ENCODE results near the gene GOLGA8K.
"Not testable (repeated sequence)": the region's sequence is repeated elsewhere in the genome, so short reads cannot be mapped to it uniquely, and the experiment has no call there.

Gene GOLGA8K

GRCh38 chr15:32364944-32365343 is 38.1 kb downstream of the GOLGA8K start:
- not testable (repeated sequence) for H3K23ac ChIP-seq (ENCODE audit: low read length); H3K4me3 ChIP-seq (ENCODE audit: low read length); H3K79me1 ChIP-seq (ENCODE audit: low read length); H3K4ac ChIP-seq (ENCODE audit: low read depth, low read length); H3K79me2 ChIP-seq (ENCODE audit: control insufficient read depth, insufficient read depth, low read length); H2BK5ac ChIP-seq (ENCODE audit: low read length); H2BK15ac ChIP-seq (replicated peaks; ENCODE audit: low read depth); H4K8ac ChIP-seq (ENCODE audit: low read depth, low read length); H3K36me3 ChIP-seq (ENCODE audit: control insufficient read depth, insufficient read depth, low read length); H3K56ac ChIP-seq (ENCODE audit: low read length); DNase-seq; H3K4me2 ChIP-seq (ENCODE audit: low read length); H3K27me3 ChIP-seq (ENCODE audit: insufficient read depth, low read length, poor library complexity); H4K5ac ChIP-seq (ENCODE audit: low read length); H3K4me1 ChIP-seq (ENCODE audit: control insufficient read depth, low read depth, low read length); H2AK5ac ChIP-seq (ENCODE audit: low read length); H3K18ac ChIP-seq (ENCODE audit: low read length); H2BK120ac ChIP-seq (ENCODE audit: low read depth, low read length); H3K27ac ChIP-seq (ENCODE audit: low read depth, low read length); H3K9ac ChIP-seq (ENCODE audit: low read length)
- no CpG with 5 or more reads among the region's 16 CpGs for WGBS (ENCODE audit: extremely low coverage, insufficient coverage, low lambda C conversion rate)

GRCh38 chr15:32363449-32363848 is 39.6 kb downstream of the GOLGA8K start:
- H2BK120ac ChIP-seq (ENCODE audit: low read depth, low read length); H3K4me2 ChIP-seq (ENCODE audit: low read length); H2BK5ac ChIP-seq (ENCODE audit: low read length); H3K18ac ChIP-seq (ENCODE audit: low read length); H3K4ac ChIP-seq (ENCODE audit: low read depth, low read length); H3K79me1 ChIP-seq (ENCODE audit: low read length); H3K4me3 ChIP-seq (ENCODE audit: low read length); H3K27ac ChIP-seq (ENCODE audit: low read depth, low read length); DNase-seq; H3K23ac ChIP-seq (ENCODE audit: low read length); H3K4me1 ChIP-seq (ENCODE audit: control insufficient read depth, low read depth, low read length); H3K56ac ChIP-seq (ENCODE audit: low read length); H3K9ac ChIP-seq (ENCODE audit: low read length); H3K79me2 ChIP-seq (ENCODE audit: control insufficient read depth, insufficient read depth, low read length); H2BK15ac ChIP-seq (replicated peaks; ENCODE audit: low read depth); H3K27me3 ChIP-seq (ENCODE audit: insufficient read depth, low read length, poor library complexity); H4K5ac ChIP-seq (ENCODE audit: low read length); H4K8ac ChIP-seq (ENCODE audit: low read depth, low read length); H3K36me3 ChIP-seq (ENCODE audit: control insufficient read depth, insufficient read depth, low read length); H2AK5ac ChIP-seq (ENCODE audit: low read length): not testable (repeated sequence)
- WGBS (ENCODE audit: extremely low coverage, insufficient coverage, low lambda C conversion rate), result no CpG with 5 or more reads among the region's 8 CpGs

- not testable (repeated sequence) for H2AK5ac ChIP-seq (ENCODE audit: low read length); H3K4ac ChIP-seq (ENCODE audit: low read depth, low read length); H3K4me3 ChIP-seq (ENCODE audit: low read length); H4K5ac ChIP-seq (ENCODE audit: low read length); H2BK120ac ChIP-seq (ENCODE audit: low read depth, low read length); H2BK5ac ChIP-seq (ENCODE audit: low read length); H3K4me2 ChIP-seq (ENCODE audit: low read length); H3K36me3 ChIP-seq (ENCODE audit: control insufficient read depth, insufficient read depth, low read length); H2BK15ac ChIP-seq (replicated peaks; ENCODE audit: low read depth); H3K4me1 ChIP-seq (ENCODE audit: control insufficient read depth, low read depth, low read length); H3K79me2 ChIP-seq (ENCODE audit: control insufficient read depth, insufficient read depth, low read length); H3K9ac ChIP-seq (ENCODE audit: low read length); H3K79me1 ChIP-seq (ENCODE audit: low read length); H3K56ac ChIP-seq (ENCODE audit: low read length); DNase-seq; H3K27ac ChIP-seq (ENCODE audit: low read depth, low read length); H3K27me3 ChIP-seq (ENCODE audit: insufficient read depth, low read length, poor library complexity); H3K23ac ChIP-seq (ENCODE audit: low read length); H3K18ac ChIP-seq (ENCODE audit: low read length); H4K8ac ChIP-seq (ENCODE audit: low read depth, low read length)
- WGBS (ENCODE audit: extremely low coverage, insufficient coverage, low lambda C conversion rate), result no CpG with 5 or more reads among the region's 4 CpGs
Observed at GRCh38 chr15:32361662-32362061, 41.4 kb downstream of the GOLGA8K start.

- H3K4ac ChIP-seq (ENCODE audit: low read depth, low read length); H3K79me2 ChIP-seq (ENCODE audit: control insufficient read depth, insufficient read depth, low read length); H3K9ac ChIP-seq (ENCODE audit: low read length); H3K23ac ChIP-seq (ENCODE audit: low read length); H3K4me3 ChIP-seq (ENCODE audit: low read length); H3K4me2 ChIP-seq (ENCODE audit: low read length); H3K36me3 ChIP-seq (ENCODE audit: control insufficient read depth, insufficient read depth, low read length); H4K5ac ChIP-seq (ENCODE audit: low read length); H2BK5ac ChIP-seq (ENCODE audit: low read length); H2BK120ac ChIP-seq (ENCODE audit: low read depth, low read length); H3K56ac ChIP-seq (ENCODE audit: low read length); H3K27me3 ChIP-seq (ENCODE audit: insufficient read depth, low read length, poor library complexity); H3K4me1 ChIP-seq (ENCODE audit: control insufficient read depth, low read depth, low read length); H4K8ac ChIP-seq (ENCODE audit: low read depth, low read length); DNase-seq; H3K79me1 ChIP-seq (ENCODE audit: low read length); H2BK15ac ChIP-seq (replicated peaks; ENCODE audit: low read depth); H3K27ac ChIP-seq (ENCODE audit: low read depth, low read length); H2AK5ac ChIP-seq (ENCODE audit: low read length); H3K18ac ChIP-seq (ENCODE audit: low read length): not testable (repeated sequence)
- no CpG with 5 or more reads among the region's 1 CpG for WGBS (ENCODE audit: extremely low coverage, insufficient coverage, low lambda C conversion rate)
Observed at GRCh38 chr15:32358462-32358861, 44.6 kb downstream of the GOLGA8K start.

- not testable (repeated sequence) for H3K4me1 ChIP-seq (ENCODE audit: control insufficient read depth, low read depth, low read length); H3K23ac ChIP-seq (ENCODE audit: low read length); H2BK15ac ChIP-seq (replicated peaks; ENCODE audit: low read depth); H2BK120ac ChIP-seq (ENCODE audit: low read depth, low read length); H4K5ac ChIP-seq (ENCODE audit: low read length); H3K18ac ChIP-seq (ENCODE audit: low read length); H3K4me3 ChIP-seq (ENCODE audit: low read length); DNase-seq; H3K56ac ChIP-seq (ENCODE audit: low read length); H3K9ac ChIP-seq (ENCODE audit: low read length); H3K79me1 ChIP-seq (ENCODE audit: low read length); H3K4ac ChIP-seq (ENCODE audit: low read depth, low read length); H3K27me3 ChIP-seq (ENCODE audit: insufficient read depth, low read length, poor library complexity); H3K36me3 ChIP-seq (ENCODE audit: control insufficient read depth, insufficient read depth, low read length); H2BK5ac ChIP-seq (ENCODE audit: low read length); H3K4me2 ChIP-seq (ENCODE audit: low read length); H3K79me2 ChIP-seq (ENCODE audit: control insufficient read depth, insufficient read depth, low read length); H3K27ac ChIP-seq (ENCODE audit: low read depth, low read length); H2AK5ac ChIP-seq (ENCODE audit: low read length); H4K8ac ChIP-seq (ENCODE audit: low read depth, low read length)
Observed at GRCh38 chr15:32356909-32357308, 46.2 kb downstream of the GOLGA8K start.

- not testable (repeated sequence) for H2BK15ac ChIP-seq (replicated peaks; ENCODE audit: low read depth); H3K27me3 ChIP-seq (ENCODE audit: insufficient read depth, low read length, poor library complexity); H3K9ac ChIP-seq (ENCODE audit: low read length); H3K27ac ChIP-seq (ENCODE audit: low read depth, low read length); H3K4me3 ChIP-seq (ENCODE audit: low read length); H2AK5ac ChIP-seq (ENCODE audit: low read length); H4K8ac ChIP-seq (ENCODE audit: low read depth, low read length); H3K56ac ChIP-seq (ENCODE audit: low read length); H3K4ac ChIP-seq (ENCODE audit: low read depth, low read length); H2BK5ac ChIP-seq (ENCODE audit: low read length); H3K36me3 ChIP-seq (ENCODE audit: control insufficient read depth, insufficient read depth, low read length); H3K79me2 ChIP-seq (ENCODE audit: control insufficient read depth, insufficient read depth, low read length); H2BK120ac ChIP-seq (ENCODE audit: low read depth, low read length); H3K18ac ChIP-seq (ENCODE audit: low read length); H3K4me1 ChIP-seq (ENCODE audit: control insufficient read depth, low read depth, low read length); H3K4me2 ChIP-seq (ENCODE audit: low read length); H3K23ac ChIP-seq (ENCODE audit: low read length); H3K79me1 ChIP-seq (ENCODE audit: low read length); DNase-seq; H4K5ac ChIP-seq (ENCODE audit: low read length)
- WGBS (ENCODE audit: extremely low coverage, insufficient coverage, low lambda C conversion rate), result no CpG with 5 or more reads among the region's 7 CpGs
Observed at GRCh38 chr15:32352748-32353147, 50.3 kb downstream of the GOLGA8K start.

Data from mesendoderm (in vitro differentiated cells).